ENCODE measurements around the gene RDH13.

- TF ChIP-seq EZH2 (IDR thresholded peaks at IDR 0.05; ENCODE audit: insufficient read depth, poor library complexity, severe bottlenecking) (no peak), EZH2phosphoT487 (IDR thresholded peaks at IDR 0.05; ENCODE audit: insufficient read depth, low read depth) (no peak)
Measured at GRCh38 chr19:55056827-55057226, 6.1 kb downstream of the RDH13 start.
